K562 (cell line): ENCODE results near the gene CHD2. TPM values are rescaled to one million over a fixed set of nuclear protein-coding genes. Genes with fewer than 3 reads are reported as not detected.

ENCODE experiments used
- CAMTA2 ChIP-seq: fragments of 250-450 bp; sonication (Bioruptor Pico); conservative IDR thresholded peaks from 2 replicates; pipeline ENCODE4 v1.5.1; 2022
- EP400 ChIP-seq: fragments of 450-650 bp; IDR thresholded peaks from 2 replicates; pipeline ENCODE4 v1.6.1; 2017; ENCODE audit warnings: antibody characterized with exemption, mild to moderate bottlenecking, moderate library complexity
- HNRNPK ChIP-seq: fragments of 200-400 bp; formaldehyde crosslinking; IDR thresholded peaks from one replicate; pipeline ENCODE4 v1.6.1; 2018; ENCODE audit warnings: mild to moderate bottlenecking, low read depth, low read length; ENCODE audit not compliant: poor library complexity, severe bottlenecking
- LCOR ChIP-seq: sonication (generic); formaldehyde crosslinking; IDR thresholded peaks from 2 replicates; pipeline ENCODE4 v1.8.0; 2022; ENCODE audit warnings: mild to moderate bottlenecking, missing genetic modification reagents
- NUFIP1 ChIP-seq: fragments of 450-650 bp; IDR thresholded peaks from 2 replicates; pipeline ENCODE4 v1.6.1; 2018; ENCODE audit not compliant: partially characterized antibody
- POLR2B ChIP-seq: fragments of 450-650 bp; IDR thresholded peaks from 2 replicates; pipeline ENCODE4 v1.6.1; 2018; ENCODE audit warnings: low read depth; ENCODE audit not compliant: partially characterized antibody
- PREB ChIP-seq: sonication (generic); formaldehyde crosslinking; IDR thresholded peaks from 2 replicates; pipeline ENCODE4 v1.8.1; 2023; ENCODE audit warnings: mild to moderate bottlenecking, missing genetic modification reagents
- RERE ChIP-seq: sonication (generic); formaldehyde crosslinking; IDR thresholded peaks from 2 replicates; pipeline ENCODE4 v1.8.0; 2023; ENCODE audit warnings: missing genetic modification reagents, mild to moderate bottlenecking, borderline replicate concordance
- SAFB2 ChIP-seq: fragments of 200-400 bp; formaldehyde crosslinking; IDR thresholded peaks from 2 replicates; pipeline ENCODE4 v1.6.1; 2018; ENCODE audit warnings: borderline replicate concordance, low read length, low read depth, moderate library complexity; ENCODE audit not compliant: severe bottlenecking
- SP2 ChIP-seq: IDR thresholded peaks from 2 replicates; pipeline ENCODE4 v1.6.1; 2011; ENCODE audit warnings: mild to moderate bottlenecking, low read depth, low read length, moderate library complexity; ENCODE audit not compliant: poor library complexity, severe bottlenecking; ENCODE audit errors: extremely low read depth
- SRSF7 ChIP-seq: fragments of 200-400 bp; formaldehyde crosslinking; optimal IDR thresholded peaks from 2 replicates; pipeline ENCODE3; 2017; ENCODE audit warnings: mild to moderate bottlenecking, low read depth, low read length
- ZNF239 ChIP-seq: fragments of 250-450 bp; sonication (Bioruptor Pico); IDR thresholded peaks from 2 replicates; pipeline ENCODE4 v1.4.0; 2020; ENCODE audit warnings: mild to moderate bottlenecking
- ZNF347 ChIP-seq: fragments of 450-650 bp; formaldehyde crosslinking; IDR thresholded peaks from 2 replicates; pipeline ENCODE4 v1.4.0; 2020; ENCODE audit warnings: low read depth, mild to moderate bottlenecking, moderate library complexity
- ZNF395 ChIP-seq: fragments of 200-800 bp; sonication (Bioruptor generic); IDR thresholded peaks from 2 replicates; pipeline ENCODE4 v1.6.1; 2017; ENCODE audit warnings: missing genetic modification characterization, missing compliant biosample characterization
- polyA plus RNA-seq, 8 experiments: library from polyadenylated mRNA; depleted of rRNA in 4 of 8; stranded (reverse) in 5 of 8; unstranded in 3 of 8; fragments of >200 nt; fragmentation: Nextera tagmentation in 2 of 8; fragmentation: Illumina TruSeq in 1 of 8; extraction: Ambion mirVana in 2 of 8; extraction: Trizol in 1 of 8; gene quantifications; 2 replicates each; pipeline versions ENCODE4 v1.2.1 to v1.2.3, GENCODE V29; 2011 to 2014; ENCODE audit warnings: inconsistent platforms in 1 of 8, missing spikeins in 1 of 8
- total RNA-seq, 7 experiments: library from RNA; depleted of rRNA in 6 of 7; stranded (reverse); fragments of >200 nt in 6 of 7; fragmentation: Illumina TruSeq in 2 of 7; extraction: Trizol in 2 of 7; gene quantifications; 2 replicates each; pipeline versions ENCODE4 v1.2.1 to v1.2.3, GENCODE V29; 2011 to 2021; ENCODE audit warnings: low replicate concordance in 1 of 7
- TF ChIP-seq, protein P1 (sequence below): sonication (generic); formaldehyde crosslinking; IDR thresholded peaks from 2 replicates; pipeline ENCODE4 v1.8.0; 2022; ENCODE audit warnings: missing genetic modification reagents, mild to moderate bottlenecking, moderate library complexity, borderline replicate concordance
- TF ChIP-seq, protein P2 (sequence below): fragments of 450-650 bp; formaldehyde crosslinking; IDR thresholded peaks from 2 replicates; pipeline ENCODE4 v1.4.0; 2022; ENCODE audit warnings: missing genetic modification characterization

CHD2 gene
- total and polyA plus RNA-seq, 9 of the 15 experiments (the other 6 are each of a cell fraction or from before 2014, with no cell fraction given) = 38.9 to 70.8 (median 56.2) TPM

GRCh38 chr15:92883163-92883875 is 16.8 kb upstream of the CHD2 start (continued):
- TF ChIP-seq ZNF395 (CRISPR knock-in tag) (no peak), SRSF7 (no peak), EP400 (no peak), RERE (CRISPR knock-in tag) (no peak), NUFIP1 (no peak), CAMTA2 (no peak), ZNF239 (no peak), SP2 (no peak), HNRNPK (no peak), ZNF347 (CRISPR knock-in tag) (no peak), SAFB2 (no peak), LCOR (CRISPR knock-in tag) (no peak), POLR2B (no peak), PREB (no peak)
- TF ChIP-seq, protein P1, sequence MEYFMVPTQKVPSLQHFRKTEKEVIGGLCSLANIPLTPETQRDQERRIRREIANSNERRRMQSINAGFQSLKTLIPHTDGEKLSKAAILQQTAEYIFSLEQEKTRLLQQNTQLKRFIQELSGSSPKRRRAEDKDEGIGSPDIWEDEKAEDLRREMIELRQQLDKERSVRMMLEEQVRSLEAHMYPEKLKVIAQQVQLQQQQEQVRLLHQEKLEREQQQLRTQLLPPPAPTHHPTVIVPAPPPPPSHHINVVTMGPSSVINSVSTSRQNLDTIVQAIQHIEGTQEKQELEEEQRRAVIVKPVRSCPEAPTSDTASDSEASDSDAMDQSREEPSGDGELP = 0 out of 2 replicates have a peak, but pooled peaks have one; percentile 8
- TF ChIP-seq, protein P2, sequence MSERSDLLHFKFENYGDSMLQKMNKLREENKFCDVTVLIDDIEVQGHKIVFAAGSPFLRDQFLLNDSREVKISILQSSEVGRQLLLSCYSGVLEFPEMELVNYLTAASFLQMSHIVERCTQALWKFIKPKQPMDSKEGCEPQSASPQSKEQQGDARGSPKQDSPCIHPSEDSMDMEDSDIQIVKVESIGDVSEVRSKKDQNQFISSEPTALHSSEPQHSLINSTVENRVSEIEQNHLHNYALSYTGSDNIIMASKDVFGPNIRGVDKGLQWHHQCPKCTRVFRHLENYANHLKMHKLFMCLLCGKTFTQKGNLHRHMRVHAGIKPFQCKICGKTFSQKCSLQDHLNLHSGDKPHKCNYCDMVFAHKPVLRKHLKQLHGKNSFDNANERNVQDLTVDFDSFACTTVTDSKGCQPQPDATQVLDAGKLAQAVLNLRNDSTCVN (CRISPR knock-in tag) = no peak
